ENCODE data around the gene DPEP2. TPM values are rescaled to one million over a fixed set of nuclear protein-coding genes. Genes with fewer than 3 reads are reported as not detected.

The DPEP2 gene
- total and polyA plus RNA-seq, 2 of the 13 experiments (the other 11 are each of a cell fraction or from before 2014, with no cell fraction given) = 0.18 TPM; not detected in 1

- no peaks in the 10 kb centered on the region for H3K27me3 ChIP-seq (ENCODE audit: control insufficient read depth in 1 of 2, insufficient read depth in 2 of 2, low read length in 2 of 2)
- WGBS (ENCODE audit: low lambda C conversion rate) = 97% methylated on average over 14 of the region's 15 CpGs
- no peak overlapping the region for H3K9ac ChIP-seq (ENCODE audit: insufficient read depth, low read depth, low read length)
- intact Hi-C loops (cut with micrococcal nuclease; ENCODE audit: unreplicated experiment) = no loop called here
- ATAC-seq (no peak), FAIRE-seq (no peak), DNase-seq (ENCODE audit: low spot score) (no peak)
- H3K4me2 ChIP-seq (ENCODE audit: low read depth, low read length) = no peak overlapping the region
- peaks cover 1% of the 10 kb centered on the region; the same call in 1 of the 2 replicates for H4K20me1 ChIP-seq (ENCODE audit: insufficient read depth, low read length)
- H2AFZ ChIP-seq (ENCODE audit: low read length) = no peak overlapping the region
- H3K36me3 ChIP-seq (replicated peaks in 1 of 2; ENCODE audit: control insufficient read depth in 1 of 2, insufficient read depth in 2 of 2, low read length in 2 of 2) = peaks cover 60 to 80% of the 10 kb centered on the region in 2 experiments
- H3K9me3 ChIP-seq (ENCODE audit: low read length) = no peaks in the 10 kb centered on the region
- no peak overlapping the region for H3K4me3 ChIP-seq (replicated peaks in 1 of 3; ENCODE audit: insufficient read depth in 1 of 3, low read depth in 2 of 3, low read length in 3 of 3)
- in situ Hi-C loops (cut with HindIII; ENCODE audit: extremely low pct_ligation_motif_present, low pct_unique_long_range_greater_than_20kb) = no loop called here
- H3K79me2 ChIP-seq (ENCODE audit: insufficient read depth, low read length) = no peaks in the 10 kb centered on the region
- no TSS peak for BruUV-seq (replicated peaks)
- no peak overlapping the region for H3K27ac ChIP-seq (ENCODE audit: extremely low read length, insufficient read depth, low read length)
- CTCF ChIA-PET (ENCODE audit: low intra/inter-chr PET ratio, low total read pairs) = no interaction called here
- POLR2A ChIA-PET = interaction anchor here (13.6 kb wide), 1 partner anchor 16 kb away, joined by 226 read pairs; the partner anchor contains the start of gene SLC12A4
- H3K4me1 ChIP-seq (ENCODE audit: insufficient read depth, low read length) = peaks cover 31% of the 10 kb centered on the region
- TF ChIP-seq ZFP36L1 (CRISPR knock-in tag; IDR thresholded peaks at IDR 0.05) = no peak
- 0 out of 2 replicates have a peak, but pooled peaks have one; percentile 9 for TF ChIP-seq MXD1 (CRISPR knock-in tag; IDR thresholded peaks at IDR 0.05)
- no peak for TF ChIP-seq TSC22D2 (CRISPR knock-in tag; IDR thresholded peaks at IDR 0.05; ENCODE audit: borderline replicate concordance)
- TF ChIP-seq NFYB (CRISPR knock-in tag; IDR thresholded peaks at IDR 0.05) = no peak
- TF ChIP-seq, protein P1, sequence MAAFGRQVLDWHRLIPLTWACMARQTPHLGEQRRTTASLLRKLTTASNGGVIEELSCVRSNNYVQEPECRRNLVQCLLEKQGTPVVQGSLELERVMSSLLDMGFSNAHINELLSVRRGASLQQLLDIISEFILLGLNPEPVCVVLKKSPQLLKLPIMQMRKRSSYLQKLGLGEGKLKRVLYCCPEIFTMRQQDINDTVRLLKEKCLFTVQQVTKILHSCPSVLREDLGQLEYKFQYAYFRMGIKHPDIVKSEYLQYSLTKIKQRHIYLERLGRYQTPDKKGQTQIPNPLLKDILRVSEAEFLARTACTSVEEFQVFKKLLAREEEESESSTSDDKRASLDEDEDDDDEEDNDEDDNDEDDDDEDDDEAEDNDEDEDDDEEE (CRISPR knock-in tag; IDR thresholded peaks at IDR 0.05) = no peak
- TF ChIP-seq RBFOX2 (IDR thresholded peaks at IDR 0.05; ENCODE audit: low read depth, low read length) = peak; percentile 36; the same call in 1 of the 2 replicates
- TF ChIP-seq, protein P2, sequence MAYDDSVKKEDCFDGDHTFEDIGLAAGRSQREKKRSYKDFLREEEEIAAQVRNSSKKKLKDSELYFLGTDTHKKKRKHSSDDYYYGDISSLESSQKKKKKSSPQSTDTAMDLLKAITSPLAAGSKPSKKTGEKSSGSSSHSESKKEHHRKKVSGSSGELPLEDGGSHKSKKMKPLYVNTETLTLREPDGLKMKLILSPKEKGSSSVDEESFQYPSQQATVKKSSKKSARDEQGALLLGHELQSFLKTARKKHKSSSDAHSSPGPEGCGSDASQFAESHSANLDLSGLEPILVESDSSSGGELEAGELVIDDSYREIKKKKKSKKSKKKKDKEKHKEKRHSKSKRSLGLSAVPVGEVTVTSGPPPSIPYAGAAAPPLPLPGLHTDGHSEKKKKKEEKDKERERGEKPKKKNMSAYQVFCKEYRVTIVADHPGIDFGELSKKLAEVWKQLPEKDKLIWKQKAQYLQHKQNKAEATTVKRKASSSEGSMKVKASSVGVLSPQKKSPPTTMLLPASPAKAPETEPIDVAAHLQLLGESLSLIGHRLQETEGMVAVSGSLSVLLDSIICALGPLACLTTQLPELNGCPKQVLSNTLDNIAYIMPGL (CRISPR knock-in tag; IDR thresholded peaks at IDR 0.05; ENCODE audit: borderline replicate concordance in 1 of 2, low read depth in 1 of 2) = no peak
- TF ChIP-seq SMARCE1 (IDR thresholded peaks at IDR 0.05; ENCODE audit: borderline replicate concordance) = no peak
- TF ChIP-seq E2F2 (CRISPR knock-in tag; IDR thresholded peaks at IDR 0.05; ENCODE audit: borderline replicate concordance) = no peak
- no peak for TF ChIP-seq ZNF3 (CRISPR knock-in tag; IDR thresholded peaks at IDR 0.05)
- TF ChIP-seq CEBPG (CRISPR knock-in tag; IDR thresholded peaks at IDR 0.05) = no peak
- TF ChIP-seq ZNF577 (CRISPR knock-in tag; IDR thresholded peaks at IDR 0.05; ENCODE audit: borderline replicate concordance, low read depth) = no peak
- TF ChIP-seq ZHX2 (IDR thresholded peaks at IDR 0.05; ENCODE audit: low read depth) = no peak
- TF ChIP-seq ZHX2 (CRISPR knock-in tag; IDR thresholded peaks at IDR 0.05; ENCODE audit: borderline replicate concordance) = no peak
- TF ChIP-seq FOXC1 (CRISPR knock-in tag; IDR thresholded peaks at IDR 0.05; ENCODE audit: borderline replicate concordance) = no peak
Measured at GRCh38 chr16:67948015-67948414, 51.3 kb downstream of the DPEP2 start.

All from HepG2 (cell line).